ENCODE data around the gene BCLAF1. TPM values are rescaled to one million over a fixed set of nuclear protein-coding genes. Genes with fewer than 3 reads are reported as not detected.

The BCLAF1 gene
- polyA plus RNA-seq, 1 experiment: 39.1 TPM

DNA sequence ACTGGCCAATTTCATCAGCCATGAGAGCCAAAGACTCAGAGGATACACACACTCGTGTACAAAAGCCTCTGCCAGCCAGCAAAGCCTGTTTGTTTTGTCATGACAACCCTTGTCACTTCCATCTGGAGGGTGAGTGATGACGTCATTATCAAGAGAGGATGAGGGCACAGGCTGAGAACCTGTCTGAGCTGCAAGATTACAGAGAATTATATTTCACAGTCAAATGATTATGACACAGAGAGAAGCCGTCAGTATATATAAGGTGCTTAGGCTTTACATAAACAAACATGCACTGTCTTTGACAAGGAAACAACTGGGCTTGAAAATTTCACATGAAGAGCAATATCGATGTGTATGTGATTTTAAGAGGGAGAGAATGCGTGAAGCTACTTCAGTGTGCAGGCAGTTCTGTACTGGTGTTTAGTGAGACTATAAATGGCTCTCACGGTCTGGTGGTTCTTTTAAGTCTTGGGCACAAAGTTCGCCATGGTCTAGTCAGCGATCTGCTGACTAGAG is 36.5 kb upstream of the BCLAF1 start:
- Histone ChIP-seq H3K36me3 (ENCODE audit: control insufficient read depth, insufficient read depth, low read length) (no peaks in the 10 kb centered on the region), H3K4me3 (ENCODE audit: low read depth, low read length) (no peak overlapping the region), H3K27me3 (ENCODE audit: control insufficient read depth, insufficient read depth, low read length) (no peaks in the 10 kb centered on the region)
- DNase-seq (ENCODE audit: low read depth): no peak
- POLR2A ChIA-PET: no interaction called here
- TF ChIP-seq, protein P1, sequence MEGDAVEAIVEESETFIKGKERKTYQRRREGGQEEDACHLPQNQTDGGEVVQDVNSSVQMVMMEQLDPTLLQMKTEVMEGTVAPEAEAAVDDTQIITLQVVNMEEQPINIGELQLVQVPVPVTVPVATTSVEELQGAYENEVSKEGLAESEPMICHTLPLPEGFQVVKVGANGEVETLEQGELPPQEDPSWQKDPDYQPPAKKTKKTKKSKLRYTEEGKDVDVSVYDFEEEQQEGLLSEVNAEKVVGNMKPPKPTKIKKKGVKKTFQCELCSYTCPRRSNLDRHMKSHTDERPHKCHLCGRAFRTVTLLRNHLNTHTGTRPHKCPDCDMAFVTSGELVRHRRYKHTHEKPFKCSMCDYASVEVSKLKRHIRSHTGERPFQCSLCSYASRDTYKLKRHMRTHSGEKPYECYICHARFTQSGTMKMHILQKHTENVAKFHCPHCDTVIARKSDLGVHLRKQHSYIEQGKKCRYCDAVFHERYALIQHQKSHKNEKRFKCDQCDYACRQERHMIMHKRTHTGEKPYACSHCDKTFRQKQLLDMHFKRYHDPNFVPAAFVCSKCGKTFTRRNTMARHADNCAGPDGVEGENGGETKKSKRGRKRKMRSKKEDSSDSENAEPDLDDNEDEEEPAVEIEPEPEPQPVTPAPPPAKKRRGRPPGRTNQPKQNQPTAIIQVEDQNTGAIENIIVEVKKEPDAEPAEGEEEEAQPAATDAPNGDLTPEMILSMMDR (IDR thresholded peaks at IDR 0.05; ENCODE audit: insufficient read depth, low read depth, low read length): no peak
- CTCF ChIA-PET: interaction anchor here (1.6 kb wide), 1 partner anchor 8 kb away, joined by 8 read pairs; no protein-coding TSS in a partner anchor

DNA sequence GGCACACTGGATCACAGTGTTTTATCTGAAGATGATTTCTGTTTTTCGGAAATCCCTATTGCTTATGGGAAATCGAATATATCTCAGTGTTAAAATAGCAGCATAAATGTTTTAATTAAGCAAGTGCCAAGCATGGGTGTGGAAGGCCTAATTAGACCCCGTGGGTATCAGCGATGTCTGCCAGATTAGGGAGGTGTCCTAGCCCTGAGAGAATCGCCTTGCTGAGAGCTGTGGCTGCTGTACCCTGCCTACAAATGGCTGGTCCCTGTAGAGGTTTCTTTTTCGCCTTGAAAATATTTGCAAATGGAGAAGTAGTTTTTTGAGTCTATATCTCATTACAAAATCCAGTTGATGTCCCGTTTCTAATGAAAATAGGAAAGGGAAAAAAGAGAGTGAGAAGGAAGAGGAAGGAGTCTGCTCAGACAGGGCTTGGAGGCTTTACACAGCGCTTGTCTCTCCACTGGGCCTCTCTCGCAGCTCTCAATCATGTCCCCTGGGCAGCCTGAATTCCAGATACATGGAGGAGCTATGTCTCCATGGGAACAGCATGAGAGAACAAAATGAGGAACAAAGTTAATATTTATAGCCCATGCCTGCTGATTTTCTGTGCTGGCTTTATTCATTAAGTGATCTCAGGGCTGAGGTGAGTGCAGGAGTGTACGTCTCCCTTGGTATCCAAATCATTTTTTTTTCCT is 35.2 kb upstream of the BCLAF1 start:
- ChIA-PET CTCF (no interaction called here), POLR2A (no interaction called here)
- Histone ChIP-seq H3K4me3 (ENCODE audit: low read depth, low read length) (no peak overlapping the region), H3K36me3 (ENCODE audit: control insufficient read depth, insufficient read depth, low read length) (no peaks in the 10 kb centered on the region), H3K27me3 (ENCODE audit: control insufficient read depth, insufficient read depth, low read length) (no peaks in the 10 kb centered on the region)
- DNase-seq (ENCODE audit: low read depth): no peak
- TF ChIP-seq, protein P1 (IDR thresholded peaks at IDR 0.05; ENCODE audit: insufficient read depth, low read depth, low read length): no peak

DNA sequence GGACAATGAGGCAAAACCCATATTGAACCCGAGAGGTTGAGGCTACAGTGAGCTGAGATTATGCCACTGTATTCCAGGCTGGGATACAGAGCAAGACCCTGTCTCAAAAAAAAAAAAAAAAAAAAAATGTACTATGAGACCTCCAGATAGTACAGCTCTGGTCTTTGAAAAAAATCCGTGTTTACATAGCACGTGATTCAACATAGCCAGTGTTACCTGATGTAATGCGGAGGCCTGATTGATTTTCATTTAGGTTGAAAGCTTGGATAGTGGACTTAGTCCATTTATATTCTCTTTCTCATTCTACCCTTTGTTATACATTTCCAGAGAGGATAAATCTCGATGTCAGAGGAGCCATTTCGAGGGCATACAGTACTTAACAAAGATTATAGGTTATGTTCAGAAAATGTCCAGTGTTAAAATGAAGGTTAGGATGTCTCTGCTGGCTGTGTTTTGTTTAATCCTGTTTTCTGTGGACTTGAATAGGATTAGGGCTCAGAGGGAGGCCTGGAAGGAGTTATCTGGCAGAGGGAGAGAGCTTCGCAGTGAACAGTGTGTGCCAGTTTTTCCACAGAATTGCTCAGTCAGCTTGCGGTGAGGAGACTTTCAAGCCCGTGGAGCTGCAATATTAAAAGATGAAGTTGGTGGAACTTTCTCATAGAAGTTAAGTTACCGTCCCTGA is 33.9 kb upstream of the BCLAF1 start:
- DNase-seq (ENCODE audit: low read depth): no peak
- ChIA-PET POLR2A (no interaction called here), CTCF (no interaction called here)
- no peak overlapping the region for H3K4me3 ChIP-seq (ENCODE audit: low read depth, low read length)
- no peaks in the 10 kb centered on the region for H3K36me3 ChIP-seq (ENCODE audit: control insufficient read depth, insufficient read depth, low read length)
- no peaks in the 10 kb centered on the region for H3K27me3 ChIP-seq (ENCODE audit: control insufficient read depth, insufficient read depth, low read length)
- TF ChIP-seq, protein P1 (IDR thresholded peaks at IDR 0.05; ENCODE audit: insufficient read depth, low read depth, low read length): no peak

DNA sequence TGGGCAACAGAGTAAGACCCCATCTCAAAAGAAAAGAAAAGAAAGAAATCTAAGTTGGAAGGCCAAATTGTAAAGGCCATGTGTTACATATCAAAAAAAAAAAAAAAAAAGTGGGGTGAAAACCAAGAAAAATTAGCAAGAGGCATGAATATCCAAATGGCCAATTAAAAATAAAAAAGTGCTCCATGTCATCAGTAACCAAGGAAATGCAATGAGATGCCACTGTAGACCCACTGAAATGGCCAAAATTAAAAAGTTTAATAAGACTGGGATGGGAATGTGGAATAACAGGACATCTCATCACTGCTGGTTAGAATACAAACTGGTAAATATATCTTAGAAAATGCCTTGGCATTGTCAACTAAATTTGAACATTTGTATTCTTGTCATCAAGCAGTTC is 30.1 kb upstream of the BCLAF1 start:
- TF ChIP-seq, protein P1 (IDR thresholded peaks at IDR 0.05; ENCODE audit: insufficient read depth, low read depth, low read length): no peak
- DNase-seq (ENCODE audit: low read depth): no peak
- H3K27me3 ChIP-seq (ENCODE audit: control insufficient read depth, insufficient read depth, low read length): no peaks in the 10 kb centered on the region; the same call in 1 of the 2 replicates
- ChIA-PET CTCF (no interaction called here), POLR2A (no interaction called here)
- H3K4me3 ChIP-seq (ENCODE audit: low read depth, low read length): no peak overlapping the region
- H3K36me3 ChIP-seq (ENCODE audit: control insufficient read depth, insufficient read depth, low read length): no peaks in the 10 kb centered on the region

DNA sequence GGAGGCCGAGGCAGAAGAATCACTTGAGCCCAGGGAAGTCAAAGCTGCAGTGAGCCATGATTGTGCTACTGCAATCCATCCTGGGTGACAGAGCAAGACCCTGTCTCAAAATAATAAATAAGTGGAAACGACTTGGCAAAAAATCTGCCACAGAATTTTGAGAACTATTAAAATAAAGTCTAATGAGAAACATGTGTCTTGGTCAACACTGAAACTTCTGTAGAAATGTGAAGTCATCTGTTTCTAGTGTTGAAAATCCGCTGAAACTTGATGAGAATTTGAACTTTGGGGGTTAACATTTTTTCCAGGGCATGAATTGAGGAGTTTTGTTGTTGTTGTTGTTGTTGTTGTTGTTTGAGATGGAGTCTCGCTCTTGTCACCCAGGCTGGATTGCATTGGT is 29.0 kb upstream of the BCLAF1 start:
- no peak overlapping the region for H3K4me3 ChIP-seq (ENCODE audit: low read depth, low read length)
- CTCF ChIA-PET: interaction anchor here (1.0 to 2.2 kb wide), 7 partner anchors 8 to 870 kb away, joined by 3 to 17 read pairs (median 4); no protein-coding TSS in a partner anchor
- no peaks in the 10 kb centered on the region for H3K36me3 ChIP-seq (ENCODE audit: control insufficient read depth, insufficient read depth, low read length)
- DNase-seq (ENCODE audit: low read depth): no peak
- H3K27me3 ChIP-seq (ENCODE audit: control insufficient read depth, insufficient read depth, low read length): no peaks in the 10 kb centered on the region; the same call in 1 of the 2 replicates
- POLR2A ChIA-PET: no interaction called here
- TF ChIP-seq, protein P1 (IDR thresholded peaks at IDR 0.05; ENCODE audit: insufficient read depth, low read depth, low read length): no peak
